Stimulated activated CD8-positive, alpha-beta memory T cell treated with anti-CD3 and anti-CD28 coated beads, Interleukin-2, amount 100 ng/mL, for 1 hour (primary cell): ENCODE results near the gene FSTL4.

Experiments
- DNase-seq, 2 donors: peaks; one replicate each; pipeline ENCODE4 v3.0.0-alpha.2; 2020; ENCODE audit warnings: low read depth in 2 of 2

FSTL4 gene

DNA sequence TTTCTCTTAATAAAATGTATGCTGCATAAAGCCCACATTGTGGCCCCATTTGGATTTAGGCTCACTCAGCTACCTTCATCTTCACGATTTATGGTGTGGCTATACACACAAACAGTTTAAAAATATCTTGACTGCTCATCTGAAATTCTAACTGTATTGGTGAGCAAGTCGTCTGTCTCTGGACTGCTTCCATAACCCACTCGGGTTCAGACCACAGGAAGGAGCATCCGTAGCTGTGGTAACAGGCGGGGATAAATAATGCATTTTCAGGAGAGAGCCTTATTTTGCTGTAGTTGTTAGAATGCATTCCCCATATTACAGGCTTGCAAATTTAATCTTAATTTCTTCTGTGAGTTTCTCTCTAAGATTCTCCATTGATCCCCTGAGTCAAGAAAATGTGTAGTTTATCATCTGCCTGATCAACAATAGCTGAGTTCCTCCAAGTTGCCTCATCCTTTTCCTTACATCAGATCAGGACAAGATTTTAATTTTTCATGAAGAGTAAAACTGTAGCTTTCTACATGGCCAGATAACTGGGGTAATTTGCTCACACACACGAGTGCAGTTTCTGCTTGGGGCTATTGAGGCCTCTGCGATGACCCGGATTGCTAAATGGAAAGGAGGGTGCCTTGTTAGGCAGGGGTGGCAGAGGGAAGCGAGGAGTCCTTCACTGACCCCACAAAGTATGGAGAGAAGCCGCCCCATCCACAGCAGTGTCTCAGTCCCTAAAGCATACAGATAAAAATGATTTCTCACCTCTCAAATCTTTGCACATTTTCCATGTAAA lies 133.9 kb downstream of the FSTL4 start:
- no peak for DNase-seq

DNA sequence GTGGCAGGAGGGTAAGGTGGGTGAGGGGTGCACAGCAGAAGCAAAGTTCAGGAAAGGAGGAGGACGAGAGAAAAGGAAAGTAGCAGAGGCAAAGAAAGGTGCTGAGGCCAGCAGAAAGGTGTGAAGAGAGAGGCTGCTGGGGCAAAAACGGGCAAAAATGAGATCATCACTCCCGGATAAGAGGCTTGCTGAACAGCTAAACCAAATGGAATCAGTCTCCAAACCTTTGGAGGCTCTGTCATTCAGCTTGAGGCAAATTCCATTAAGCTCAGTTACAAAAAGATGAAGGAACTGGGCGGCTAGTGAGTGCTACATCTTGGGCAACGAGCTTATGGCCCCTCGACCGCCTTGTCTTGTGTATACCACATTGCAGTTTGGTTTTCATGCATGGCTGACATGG lies 136.4 kb downstream of the FSTL4 start:
- DNase-seq: no peak

DNA sequence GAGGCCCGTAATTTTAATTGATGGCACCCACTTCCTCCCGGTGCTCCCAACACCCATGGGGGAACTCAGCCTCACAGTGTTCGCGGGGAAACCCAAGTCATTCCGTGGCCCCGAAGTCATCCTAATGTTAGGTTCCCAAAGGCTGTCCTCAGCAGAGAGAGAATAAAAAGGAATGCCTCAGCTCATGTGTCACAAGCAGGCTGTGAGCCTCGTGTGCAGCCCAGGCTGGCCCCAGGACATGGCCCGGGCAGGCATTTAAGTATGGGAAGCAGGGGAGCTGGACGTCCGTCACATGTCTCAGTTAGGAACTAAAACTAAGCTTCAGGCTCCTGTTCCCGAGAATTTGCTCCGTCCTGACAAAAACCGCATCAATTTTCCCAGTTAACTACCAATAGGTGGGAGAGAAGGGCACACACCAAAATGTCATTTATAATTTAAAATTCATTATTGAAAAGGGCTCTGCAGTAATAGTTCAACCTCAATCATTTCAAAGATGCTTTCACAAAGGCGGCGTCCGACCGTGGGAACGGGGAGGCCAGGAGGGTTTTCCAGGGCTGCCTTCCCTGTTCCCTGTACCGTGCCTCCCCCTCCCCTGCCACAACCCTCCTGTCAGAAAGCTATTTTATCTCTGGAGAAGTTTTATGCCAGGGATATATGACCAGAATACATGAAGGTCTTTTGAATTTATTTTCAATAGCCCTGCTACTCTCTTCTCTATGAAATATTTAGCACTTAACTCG lies 137.3 kb downstream of the FSTL4 start:
- DNase-seq: no peak

DNA sequence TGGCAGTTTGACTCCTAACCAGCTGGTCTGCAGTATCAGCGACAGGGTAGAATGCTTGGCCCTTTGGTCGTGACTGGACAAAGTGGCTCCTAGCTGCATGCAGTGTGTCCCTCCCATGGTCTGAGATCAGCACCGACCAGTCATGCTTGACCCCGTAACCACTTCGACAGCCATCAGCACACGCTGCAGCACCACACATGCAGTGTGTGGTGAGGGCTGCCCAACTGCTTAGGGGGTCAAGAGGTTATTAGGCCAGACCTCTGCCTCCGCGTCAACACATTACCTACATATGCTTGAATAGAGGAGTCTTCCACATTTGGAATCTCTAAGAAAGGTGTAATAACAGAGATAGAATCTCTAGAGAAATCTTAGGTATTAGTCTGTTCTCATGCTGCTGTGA lies 139.1 kb downstream of the FSTL4 start:
- DNase-seq: no peak

DNA sequence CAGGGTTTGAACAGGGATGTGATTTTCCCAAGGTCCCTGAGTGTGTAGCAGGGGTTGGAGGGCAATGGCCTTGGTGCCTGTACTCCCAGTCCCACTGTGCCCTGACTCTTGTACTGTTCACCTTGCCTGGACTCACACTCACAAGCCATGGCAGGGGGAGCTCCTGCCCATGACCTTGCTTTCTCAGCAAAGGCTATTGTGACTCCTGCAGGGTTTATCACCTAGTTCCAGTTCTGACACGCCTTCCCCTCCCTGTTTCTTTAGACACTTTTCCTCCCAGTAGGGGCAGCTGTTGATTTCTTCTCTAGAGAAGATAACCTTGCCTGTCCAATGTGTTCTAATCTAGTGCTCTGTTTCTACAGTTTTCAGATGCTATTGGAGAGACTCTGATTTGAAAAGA lies 139.5 kb downstream of the FSTL4 start:
- no peak for DNase-seq

DNA sequence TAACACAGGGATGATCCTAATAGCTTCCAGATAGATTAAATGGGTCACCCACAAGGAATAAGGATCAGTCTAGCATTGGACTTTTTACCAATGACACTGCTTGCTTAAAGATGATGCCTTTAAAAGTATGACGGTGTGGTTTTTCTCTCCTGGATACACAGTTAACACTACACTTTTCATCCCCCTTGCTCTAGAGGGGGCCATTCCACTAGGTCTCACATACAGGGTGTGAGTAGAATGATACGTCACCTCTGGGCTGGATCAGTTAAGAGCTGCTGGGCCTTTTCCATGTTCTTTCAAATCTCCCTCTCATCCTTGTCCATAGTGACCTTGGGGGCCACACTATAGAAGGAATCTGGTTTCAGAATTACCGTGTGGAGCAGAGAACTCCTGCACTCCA lies 140.6 kb downstream of the FSTL4 start:
- DNase-seq: no peak

DNA sequence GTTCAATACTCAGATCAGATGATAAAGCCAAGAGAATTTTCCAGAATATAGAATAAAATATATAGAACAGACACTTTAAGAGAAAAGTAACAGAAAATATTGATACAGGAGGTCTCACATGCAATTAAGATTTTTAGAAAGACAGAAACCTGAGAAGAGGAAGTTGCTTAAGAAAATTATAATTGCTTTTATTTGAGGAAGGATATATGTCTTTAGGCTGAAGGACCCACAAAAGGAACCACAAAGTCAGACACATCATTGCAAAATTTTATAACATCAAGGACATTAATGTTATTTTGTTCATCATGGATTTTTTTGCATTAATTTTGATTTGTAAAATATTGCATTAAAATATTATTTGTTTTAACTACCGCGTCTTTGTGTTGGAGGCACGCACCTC lies 141.5 kb downstream of the FSTL4 start:
- DNase-seq: no peak

DNA sequence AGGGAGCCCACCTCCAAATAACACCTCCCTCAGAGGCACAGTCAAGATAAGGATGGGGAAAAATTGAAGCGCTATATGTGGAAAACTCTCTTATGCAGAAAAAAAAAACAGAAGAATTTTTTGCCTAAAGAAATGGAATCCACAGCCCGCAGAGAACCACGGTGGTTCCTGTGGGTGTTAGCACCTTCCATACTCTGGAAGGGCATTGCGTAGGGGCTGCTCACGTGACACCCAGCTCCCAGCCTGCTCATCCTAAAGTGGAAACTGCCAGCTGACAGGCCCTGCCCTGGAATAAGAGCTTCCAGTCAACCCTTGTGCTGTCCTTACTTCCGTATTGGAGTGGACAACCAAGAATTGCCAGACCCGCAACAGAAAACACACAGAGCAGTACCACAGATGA lies 142.5 kb downstream of the FSTL4 start:
- no peak for DNase-seq

DNA sequence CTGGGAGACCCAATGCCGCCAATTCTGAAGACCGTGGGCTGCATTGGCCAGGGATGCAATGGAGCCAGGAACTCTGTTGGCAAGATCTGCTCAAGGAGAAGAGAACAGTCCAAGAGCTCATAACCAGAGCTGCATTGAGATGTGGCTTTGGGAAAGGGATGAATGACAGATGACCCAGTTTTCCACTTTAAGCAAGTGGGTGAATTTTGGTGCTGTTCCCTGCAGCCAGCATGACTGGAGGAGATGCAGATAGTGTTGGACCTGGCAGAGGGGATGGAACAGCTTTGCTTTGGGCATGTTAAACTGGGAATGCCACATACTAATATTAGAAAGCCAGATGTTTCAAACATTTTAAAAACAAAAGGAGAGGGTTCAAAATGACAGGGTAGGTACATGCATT lies 143.1 kb downstream of the FSTL4 start:
- no peak for DNase-seq

DNA sequence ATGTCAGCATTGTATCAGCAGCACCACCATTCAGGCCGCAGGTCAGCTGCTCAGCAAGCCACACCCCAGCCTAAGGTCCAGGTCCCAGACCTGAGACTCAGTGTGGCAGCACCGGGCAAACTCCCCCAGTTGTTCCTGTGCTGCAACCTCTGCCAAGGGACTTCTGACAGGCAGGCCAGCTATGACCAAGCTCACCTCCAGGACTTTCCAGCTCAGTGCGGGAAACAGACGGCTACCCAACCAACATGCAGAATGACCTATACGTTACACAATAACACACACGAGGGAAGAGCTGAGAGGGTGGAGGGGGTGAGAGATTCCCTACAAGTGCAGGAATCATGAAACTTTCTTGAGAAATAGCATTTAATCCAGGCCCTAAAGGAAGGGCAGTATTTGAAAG lies 143.7 kb downstream of the FSTL4 start:
- no peak for DNase-seq

DNA sequence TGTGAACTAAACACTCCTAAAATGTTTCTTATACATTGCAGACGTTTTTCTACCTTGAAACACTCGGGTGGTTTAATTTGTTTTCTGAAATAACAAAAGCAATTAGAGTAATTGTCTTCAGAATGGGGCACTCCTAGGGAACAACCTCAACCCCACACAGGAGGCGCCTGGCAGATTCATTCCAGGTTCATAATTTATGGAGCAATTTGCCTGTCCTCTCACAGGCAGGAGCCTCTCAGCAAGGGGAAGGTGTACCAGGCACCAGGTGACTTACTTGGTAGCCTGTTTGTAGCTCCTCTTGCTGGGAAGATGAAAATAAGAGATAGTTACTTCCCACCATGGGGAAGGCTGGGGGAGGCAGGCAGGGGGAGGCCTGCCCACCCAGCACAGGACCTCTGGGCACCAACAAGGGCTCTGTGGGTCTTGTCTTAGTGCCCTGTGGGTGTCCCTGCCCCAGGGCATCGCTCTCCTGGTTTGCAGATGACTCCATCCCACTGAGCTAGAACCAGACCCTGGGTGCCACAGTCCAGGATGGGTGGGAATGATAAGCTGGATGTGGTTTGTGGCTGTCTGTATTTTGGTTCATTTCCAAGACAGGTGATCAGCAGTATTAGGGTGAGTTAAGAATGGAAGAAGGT lies 144.4 kb downstream of the FSTL4 start:
- DNase-seq: no peak

DNA sequence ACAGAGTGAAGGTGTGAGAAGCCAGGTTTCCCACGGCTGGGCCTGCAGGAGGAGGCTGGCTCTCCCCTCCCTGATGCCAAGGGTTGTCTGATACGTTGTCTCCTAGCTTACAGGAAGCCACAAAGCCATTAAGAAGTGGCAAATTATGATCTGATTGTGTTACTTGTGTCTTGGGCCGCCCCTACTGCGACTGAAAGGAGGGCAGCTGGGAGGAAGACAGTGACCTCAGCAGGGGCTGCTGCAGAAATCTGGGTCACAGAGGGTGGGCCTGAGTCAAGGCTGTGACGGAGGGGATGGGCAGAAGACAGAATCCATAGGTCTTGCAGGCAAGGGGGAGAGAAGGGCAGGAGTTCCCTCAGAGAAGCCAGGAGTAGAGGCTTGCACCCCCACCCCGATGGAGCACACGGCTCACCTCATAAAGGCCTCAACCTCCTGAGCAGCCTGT lies 145.0 kb downstream of the FSTL4 start:
- no peak for DNase-seq

DNA sequence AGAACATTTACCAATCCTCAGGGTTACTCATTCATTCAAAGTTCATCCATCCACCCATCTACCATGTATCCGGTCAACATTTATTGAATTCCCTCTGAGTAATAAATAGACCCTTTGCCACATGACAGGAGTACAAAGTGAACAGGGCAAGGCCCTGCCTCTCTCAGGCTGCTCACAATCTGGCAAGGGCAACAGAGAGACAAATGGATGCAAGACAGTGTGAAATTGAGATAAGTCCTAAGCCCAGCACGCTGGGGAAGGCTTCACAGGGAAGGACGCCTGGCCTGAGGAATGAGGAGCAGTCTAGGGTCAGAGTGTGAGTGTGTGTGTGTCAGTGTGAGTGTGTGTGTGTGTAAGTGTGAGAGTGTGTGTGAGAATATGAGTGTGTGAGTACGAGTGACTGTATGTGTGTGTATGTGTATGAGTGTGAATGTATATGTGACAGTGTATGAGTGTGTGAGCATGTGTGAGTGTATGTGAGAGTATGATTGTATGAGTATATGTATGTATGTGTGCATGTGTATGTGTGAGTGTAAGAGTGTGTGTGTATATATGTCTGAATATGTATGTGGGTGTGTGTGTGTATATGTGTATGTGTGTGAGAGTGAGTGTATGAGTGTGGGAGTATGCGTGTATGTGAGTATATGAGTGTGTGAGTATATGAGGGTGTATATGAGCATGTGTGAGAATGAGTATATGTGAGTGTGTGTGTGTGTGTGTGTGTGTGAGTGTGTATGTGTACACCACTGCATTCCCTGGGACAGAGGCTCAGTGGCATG lies 145.6 kb downstream of the FSTL4 start:
- DNase-seq: no peak

DNA sequence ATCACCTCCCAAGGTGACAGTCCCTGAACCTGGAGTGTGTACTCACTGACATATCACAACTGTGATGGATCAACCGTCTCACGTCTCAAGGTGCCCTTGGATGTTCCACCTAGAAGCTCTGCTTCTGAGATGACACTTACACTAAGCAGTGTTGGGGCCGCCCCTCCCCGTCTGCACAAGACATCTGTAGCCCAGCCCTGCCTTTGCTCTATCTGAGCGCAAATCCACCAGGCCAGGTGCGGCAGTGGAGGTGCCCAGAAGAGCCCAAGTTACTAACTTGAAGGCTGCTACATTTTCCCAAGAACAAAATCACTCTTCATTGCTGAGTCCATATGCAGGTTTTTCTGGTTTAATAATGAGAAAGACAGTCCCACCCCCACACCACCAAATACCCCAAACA lies 148.3 kb downstream of the FSTL4 start:
- DNase-seq: no peak

DNA sequence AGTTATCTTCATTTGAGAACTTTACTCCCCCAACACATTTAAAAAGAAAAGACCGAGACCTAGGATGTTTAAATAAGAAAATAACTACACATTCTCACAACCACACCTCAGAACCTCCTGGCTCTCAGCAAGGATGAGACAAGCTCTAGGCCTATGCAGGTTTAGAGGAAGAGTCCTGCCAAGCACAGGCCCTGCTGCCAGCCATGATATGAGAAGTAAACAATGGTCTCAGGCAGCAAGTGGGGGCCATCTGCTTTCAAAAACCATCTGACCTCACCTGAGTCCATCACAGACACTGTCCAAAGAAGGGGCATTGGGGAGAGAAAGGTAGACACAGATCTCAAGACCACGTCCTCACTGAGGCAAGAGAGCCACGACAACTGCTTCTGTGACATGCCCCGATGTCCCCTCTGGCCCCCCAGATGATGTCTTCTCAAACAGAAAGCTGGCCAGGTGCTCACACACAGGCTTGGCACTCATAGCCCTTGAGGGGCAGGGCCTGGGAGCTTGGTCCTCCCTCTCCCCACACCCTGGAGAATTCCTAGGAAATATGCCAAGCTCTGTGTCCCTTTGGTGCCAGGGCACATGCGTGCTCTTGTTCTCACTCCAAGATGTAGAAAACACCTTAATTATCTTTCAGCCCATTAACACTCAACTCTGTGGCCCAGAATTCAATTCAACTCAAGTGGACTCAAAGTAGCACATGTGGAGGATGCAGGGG lies 150.4 kb downstream of the FSTL4 start:
- DNase-seq: no peak

DNA sequence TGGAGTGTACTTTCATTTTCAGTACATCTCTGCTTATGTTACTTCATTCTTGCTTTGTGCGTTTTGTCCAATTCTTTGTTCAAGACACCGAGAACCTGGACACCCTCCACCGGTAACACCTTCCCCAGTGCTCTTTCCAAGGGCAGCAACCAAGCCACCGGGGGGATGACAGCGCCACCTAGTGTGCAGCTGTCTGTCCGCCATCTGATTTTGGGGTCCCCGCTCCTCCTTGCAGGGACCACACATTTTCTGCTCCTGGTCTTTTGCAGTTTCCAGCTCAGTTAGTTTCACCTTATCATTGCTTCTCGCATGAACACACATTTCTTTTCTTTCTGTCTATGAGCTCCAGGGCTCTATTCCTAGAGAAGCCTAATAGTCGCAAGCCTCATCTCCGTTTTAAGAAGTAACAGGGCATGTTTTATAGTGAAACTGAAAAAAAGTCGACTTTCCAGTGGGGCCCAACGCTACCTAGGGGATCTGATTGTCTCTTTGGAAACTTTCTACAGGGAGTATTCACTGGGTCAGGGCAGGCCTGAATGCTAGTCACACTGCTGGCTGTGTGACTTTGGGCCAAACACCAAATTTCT lies 152.1 kb downstream of the FSTL4 start:
- DNase-seq: no peak

DNA sequence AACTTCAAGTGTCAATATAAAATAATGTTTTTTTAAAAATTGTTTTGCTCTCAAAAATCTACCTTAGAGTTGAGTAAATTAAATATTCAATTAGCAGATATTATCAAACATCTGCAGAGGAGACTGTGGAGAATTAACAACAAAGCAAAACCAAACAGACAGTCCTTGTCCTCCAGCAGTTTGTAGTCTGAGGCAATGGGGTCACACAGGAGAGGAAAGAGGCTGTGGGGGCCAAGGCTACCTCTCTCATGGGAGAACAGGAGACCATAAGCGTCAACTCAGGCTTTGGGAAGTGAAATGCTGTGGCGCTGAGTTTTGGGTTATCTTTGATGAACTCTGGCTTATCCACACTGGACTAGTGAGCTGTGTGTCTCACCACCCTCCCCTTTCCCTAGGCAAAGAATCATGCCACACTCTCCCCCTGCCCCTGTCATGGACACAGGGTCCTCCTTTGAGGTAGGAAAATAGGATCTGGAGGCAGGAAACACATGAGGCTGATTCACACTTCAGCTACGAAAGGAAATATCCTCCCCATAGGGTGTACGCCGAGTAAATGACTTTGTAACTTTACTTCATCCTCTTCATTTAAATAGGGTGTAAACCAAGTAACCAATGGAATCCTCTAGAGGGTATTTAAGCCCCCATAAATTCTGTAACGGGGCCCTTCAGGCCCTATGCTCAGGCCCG lies 152.7 kb downstream of the FSTL4 start:
- DNase-seq: no peak

DNA sequence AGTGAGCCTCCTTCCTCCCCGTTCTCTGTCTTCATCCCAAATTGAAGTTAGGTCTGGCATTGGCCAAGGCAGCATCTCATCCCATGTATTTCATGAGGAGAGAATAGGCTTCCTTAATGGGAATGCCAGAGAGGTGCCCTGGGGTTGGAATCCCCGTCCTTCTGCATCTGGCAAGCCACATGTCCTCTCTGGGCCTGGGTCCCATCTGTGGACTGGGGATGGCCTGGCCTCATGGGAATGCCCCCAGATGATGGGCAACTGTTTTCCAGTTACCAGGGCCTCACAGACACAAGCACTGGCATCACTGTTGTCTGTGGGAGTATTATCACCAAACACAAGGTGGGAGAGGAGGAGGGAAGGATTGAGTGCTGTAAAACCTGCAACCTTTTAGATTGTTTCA lies 153.9 kb downstream of the FSTL4 start:
- no peak for DNase-seq

DNA sequence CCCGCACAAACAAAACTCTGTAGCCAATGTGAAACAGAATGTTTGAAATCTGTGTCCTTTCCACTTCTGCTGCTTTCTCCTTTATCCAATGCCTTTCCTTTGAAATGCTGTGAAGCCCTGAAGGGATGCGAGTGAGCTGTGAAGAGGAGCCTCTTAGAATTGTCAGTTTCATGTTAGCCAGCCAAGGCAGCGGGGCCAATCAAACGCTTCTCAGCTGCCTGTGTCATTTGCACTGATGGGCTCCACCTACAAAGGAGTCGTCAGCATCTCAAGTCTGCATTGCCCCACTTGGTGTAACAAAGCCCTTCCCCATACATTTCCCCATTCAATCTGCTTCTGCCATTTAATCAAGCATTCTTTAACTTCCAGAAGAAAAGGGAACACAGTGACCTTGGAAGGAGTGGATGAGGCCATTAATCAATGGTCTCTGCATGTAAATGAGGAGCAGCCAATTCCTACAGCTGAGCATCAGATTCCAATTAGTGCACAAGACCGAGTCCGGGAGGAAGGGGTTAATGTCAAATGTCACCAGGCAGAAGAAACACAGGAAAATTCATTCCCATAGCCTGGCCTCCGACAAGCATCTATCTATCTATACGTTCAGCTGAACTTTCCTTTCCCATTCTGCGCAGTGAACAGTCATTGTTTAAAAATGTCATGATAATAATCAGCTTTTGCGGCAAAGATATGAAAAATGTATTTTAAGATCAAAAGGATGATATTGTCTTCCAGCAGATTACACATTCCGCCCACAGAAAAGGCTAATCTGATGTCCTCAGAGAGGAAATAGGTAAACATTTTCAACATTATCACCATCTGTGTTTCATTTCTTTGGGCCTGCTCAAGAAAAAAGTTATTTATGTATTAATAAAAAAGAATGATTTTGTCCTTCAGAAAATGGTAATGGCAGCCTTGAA lies 154.6 kb downstream of the FSTL4 start:
- no peak for DNase-seq
